NB4 (cell line): ENCODE results near the gene LGR5.

Source experiments
- MYC ChIP-seq: IDR thresholded peaks from 2 replicates; pipeline ENCODE4 v1.6.1; 2011; ENCODE audit warnings: low read depth, low read length
- TF ChIP-seq, protein P1 (sequence below): IDR thresholded peaks from one replicate; pipeline ENCODE4 v1.5.1; 2012; ENCODE audit warnings: low read depth, low read length

DNA sequence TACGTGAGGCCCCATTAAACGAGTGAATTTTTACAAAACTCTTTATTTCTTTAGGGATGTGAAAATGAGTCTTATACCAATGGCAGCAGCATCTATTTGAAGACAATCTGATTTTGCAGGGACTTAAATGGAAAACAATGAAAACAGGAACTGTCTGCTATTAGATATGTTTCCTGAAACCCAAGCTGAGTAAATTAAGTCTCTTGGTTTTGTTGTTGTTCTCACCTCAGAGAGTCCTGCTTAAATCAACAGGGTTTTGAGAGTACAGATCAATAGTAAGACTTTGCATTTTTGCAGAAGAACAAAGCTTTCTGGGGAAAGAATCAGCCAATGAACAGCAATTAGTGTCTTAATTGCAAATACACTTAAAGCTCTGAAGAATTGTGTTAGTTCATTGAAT, 39.1 kb upstream of the LGR5 start:
- TF ChIP-seq, protein P1, sequence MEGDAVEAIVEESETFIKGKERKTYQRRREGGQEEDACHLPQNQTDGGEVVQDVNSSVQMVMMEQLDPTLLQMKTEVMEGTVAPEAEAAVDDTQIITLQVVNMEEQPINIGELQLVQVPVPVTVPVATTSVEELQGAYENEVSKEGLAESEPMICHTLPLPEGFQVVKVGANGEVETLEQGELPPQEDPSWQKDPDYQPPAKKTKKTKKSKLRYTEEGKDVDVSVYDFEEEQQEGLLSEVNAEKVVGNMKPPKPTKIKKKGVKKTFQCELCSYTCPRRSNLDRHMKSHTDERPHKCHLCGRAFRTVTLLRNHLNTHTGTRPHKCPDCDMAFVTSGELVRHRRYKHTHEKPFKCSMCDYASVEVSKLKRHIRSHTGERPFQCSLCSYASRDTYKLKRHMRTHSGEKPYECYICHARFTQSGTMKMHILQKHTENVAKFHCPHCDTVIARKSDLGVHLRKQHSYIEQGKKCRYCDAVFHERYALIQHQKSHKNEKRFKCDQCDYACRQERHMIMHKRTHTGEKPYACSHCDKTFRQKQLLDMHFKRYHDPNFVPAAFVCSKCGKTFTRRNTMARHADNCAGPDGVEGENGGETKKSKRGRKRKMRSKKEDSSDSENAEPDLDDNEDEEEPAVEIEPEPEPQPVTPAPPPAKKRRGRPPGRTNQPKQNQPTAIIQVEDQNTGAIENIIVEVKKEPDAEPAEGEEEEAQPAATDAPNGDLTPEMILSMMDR: no peak
- TF ChIP-seq MYC: no peak
